HG03064 (cell line): ENCODE data around the gene MYO7B.

ENCODE experiments used
- ATAC-seq: cut with Tn5 transposase; IDR thresholded peaks from one replicate; pipeline ENCODE4 v1.9.1; 2021; ENCODE audit warnings: low read depth; ENCODE audit not compliant: unreplicated experiment

The MYO7B gene

GRCh38 chr2:127621981-127622431 lies 86.5 kb downstream of the MYO7B start:
- ATAC-seq, result no peak

GRCh38 chr2:127622561-127623387 lies 87.3 kb downstream of the MYO7B start:
- no peak for ATAC-seq

- no peak for ATAC-seq
These were observed 88.2 kb downstream of the MYO7B start for GRCh38 chr2:127623388-127624319.

GRCh38 chr2:127624320-127624755 lies 88.9 kb downstream of the MYO7B start:
- ATAC-seq, result no peak

- no peak for ATAC-seq
These were observed 89.5 kb downstream of the MYO7B start for GRCh38 chr2:127624756-127625571.

- ATAC-seq, result no peak
These were observed 90.1 kb downstream of the MYO7B start for GRCh38 chr2:127625572-127625951.

GRCh38 chr2:127626175-127626574 lies 90.7 kb downstream of the MYO7B start:
- ATAC-seq, result no peak

GRCh38 chr2:127626917-127627739 lies 91.6 kb downstream of the MYO7B start:
- no peak for ATAC-seq

GRCh38 chr2:127627740-127628571 lies 92.5 kb downstream of the MYO7B start:
- ATAC-seq, result no peak

GRCh38 chr2:127628767-127629614 lies 93.5 kb downstream of the MYO7B start:
- no peak for ATAC-seq

GRCh38 chr2:127629637-127630036 lies 94.2 kb downstream of the MYO7B start:
- no peak for ATAC-seq

GRCh38 chr2:127630096-127630863 lies 94.8 kb downstream of the MYO7B start:
- ATAC-seq, result no peak

GRCh38 chr2:127630864-127631540 lies 95.5 kb downstream of the MYO7B start:
- no peak for ATAC-seq

- ATAC-seq, result no peak
These were observed 96.1 kb downstream of the MYO7B start for GRCh38 chr2:127631541-127631996.

- ATAC-seq, result no peak
These were observed 96.6 kb downstream of the MYO7B start for GRCh38 chr2:127631997-127632581.
